A673 (cell line): ENCODE data around the gene VWA5B2.

Experiments
- CTCF ChIP-seq: fragments of 300-800, 200-600 bp; sonication (generic); conservative IDR thresholded peaks from 2 replicates; pipeline ENCODE4 v1.5.1; 2017; ENCODE audit warnings: low read depth, mild to moderate bottlenecking, antibody characterized with exemption, low read length, moderate library complexity, mixed read lengths
- EZH2 ChIP-seq: fragments of 200-600 bp; sonication (generic); IDR thresholded peaks from 2 replicates; pipeline ENCODE4 v1.6.1; 2017; ENCODE audit warnings: borderline replicate concordance, low read depth, mild to moderate bottlenecking, mixed read lengths, antibody characterized with exemption, low read length; ENCODE audit not compliant: poor library complexity, severe bottlenecking

- TF ChIP-seq CTCF, result no peak
- TF ChIP-seq EZH2, result no peak
Measured at GRCh38 chr3:184255291-184256039, 26.1 kb downstream of the VWA5B2 start.
